GM21717 (cell line): ENCODE data around the gene FAAP24.
"Not testable (repeated sequence)": the region's sequence is repeated elsewhere in the genome, so short reads cannot be mapped to it uniquely, and the experiment has no call there.

Experiments used
- ATAC-seq: cut with Tn5 transposase; IDR thresholded peaks from one replicate; pipeline ENCODE4 v1.9.1; 2021; ENCODE audit warnings: mild to moderate bottlenecking, moderate library complexity; ENCODE audit not compliant: unreplicated experiment

Gene FAAP24

DNA sequence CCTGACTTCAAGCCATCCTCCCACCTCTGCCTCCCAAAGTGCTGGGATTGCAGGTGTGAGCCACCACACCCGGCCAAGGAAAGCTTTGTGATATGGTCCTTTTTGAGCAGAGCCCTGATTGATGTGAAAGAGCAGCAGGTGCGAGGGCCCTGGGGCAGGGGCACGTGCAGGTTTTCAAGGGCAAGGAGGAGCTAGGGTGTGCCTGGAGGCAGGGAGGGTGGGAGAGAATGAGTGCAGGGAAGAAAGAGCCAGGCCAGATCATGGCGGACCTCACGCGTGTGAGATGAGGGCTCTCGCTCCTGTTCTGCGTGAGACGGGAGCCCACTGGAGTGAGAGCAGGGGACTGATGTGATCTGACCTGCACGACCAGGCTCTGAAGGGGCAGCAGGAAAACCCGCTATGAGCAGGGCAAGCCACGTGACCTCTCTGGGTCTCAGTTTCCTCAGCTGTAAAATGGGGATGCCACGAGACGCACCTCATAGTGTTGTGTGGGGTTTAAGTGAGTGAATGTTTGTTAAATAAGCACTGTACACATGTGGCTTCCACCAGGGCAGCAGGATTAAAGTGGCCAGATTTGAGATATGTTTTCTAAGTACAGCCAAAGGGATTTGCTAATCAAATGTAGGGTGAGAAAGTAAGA, 25.8 kb downstream of the FAAP24 start:
- no peak for ATAC-seq

DNA sequence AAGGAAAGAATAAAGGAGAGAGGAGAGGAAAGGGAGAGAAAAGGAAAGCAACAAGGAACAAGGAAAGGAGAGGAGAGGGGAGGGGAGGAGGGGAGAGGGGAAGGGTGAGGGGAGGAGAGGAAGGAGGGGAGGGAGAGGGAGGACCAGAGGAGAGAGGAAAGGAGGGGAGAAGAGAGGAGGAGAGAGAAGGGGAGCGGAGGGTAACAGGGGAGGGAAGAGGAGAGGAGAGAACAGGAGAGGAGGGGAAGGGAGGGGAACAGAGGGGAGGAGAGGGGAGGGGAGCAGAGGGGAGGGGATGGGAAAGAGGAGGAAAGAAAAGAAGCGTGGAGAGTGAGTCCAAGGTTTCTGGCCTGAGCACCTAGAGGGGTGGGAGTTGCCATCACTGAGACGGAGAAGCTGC, 26.7 kb downstream of the FAAP24 start:
- no peak for ATAC-seq

GRCh38 chr19:33000510-33000909, 28.5 kb downstream of the FAAP24 start:
- ATAC-seq, result no peak

DNA sequence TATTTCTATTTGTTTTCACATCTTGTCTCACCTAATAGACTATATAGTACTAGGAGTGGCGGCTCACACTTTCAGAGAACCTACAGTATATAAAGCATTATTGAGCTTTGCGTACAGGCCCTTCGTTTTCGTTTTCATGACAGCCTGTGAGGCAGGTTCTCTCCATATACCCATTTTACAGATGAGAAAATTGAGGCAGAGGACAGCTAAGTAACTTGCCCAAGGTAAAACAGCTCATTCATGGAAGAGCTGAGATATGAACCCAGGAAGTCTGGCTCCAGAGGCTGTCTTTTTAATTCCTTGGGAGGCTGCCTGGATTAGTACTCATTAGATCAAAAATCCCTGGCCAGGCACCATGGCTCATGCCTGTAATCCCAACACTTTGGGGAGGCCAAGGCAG, 28.9 kb downstream of the FAAP24 start:
- ATAC-seq, result no peak

- ATAC-seq, result not testable (repeated sequence)
These were observed 30.3 kb downstream of the FAAP24 start for GRCh38 chr19:33002126-33002865.

- not testable (repeated sequence) for ATAC-seq
These were observed 31.5 kb downstream of the FAAP24 start for GRCh38 chr19:33003424-33004024.

- ATAC-seq, result no peak
These were observed 33.4 kb downstream of the FAAP24 start for GRCh38 chr19:33005440-33005839.

GRCh38 chr19:33008738-33009137, 36.7 kb downstream of the FAAP24 start:
- no peak for ATAC-seq

- ATAC-seq, result not testable (repeated sequence)
These were observed 38.8 kb downstream of the FAAP24 start for GRCh38 chr19:33010891-33011290.

DNA sequence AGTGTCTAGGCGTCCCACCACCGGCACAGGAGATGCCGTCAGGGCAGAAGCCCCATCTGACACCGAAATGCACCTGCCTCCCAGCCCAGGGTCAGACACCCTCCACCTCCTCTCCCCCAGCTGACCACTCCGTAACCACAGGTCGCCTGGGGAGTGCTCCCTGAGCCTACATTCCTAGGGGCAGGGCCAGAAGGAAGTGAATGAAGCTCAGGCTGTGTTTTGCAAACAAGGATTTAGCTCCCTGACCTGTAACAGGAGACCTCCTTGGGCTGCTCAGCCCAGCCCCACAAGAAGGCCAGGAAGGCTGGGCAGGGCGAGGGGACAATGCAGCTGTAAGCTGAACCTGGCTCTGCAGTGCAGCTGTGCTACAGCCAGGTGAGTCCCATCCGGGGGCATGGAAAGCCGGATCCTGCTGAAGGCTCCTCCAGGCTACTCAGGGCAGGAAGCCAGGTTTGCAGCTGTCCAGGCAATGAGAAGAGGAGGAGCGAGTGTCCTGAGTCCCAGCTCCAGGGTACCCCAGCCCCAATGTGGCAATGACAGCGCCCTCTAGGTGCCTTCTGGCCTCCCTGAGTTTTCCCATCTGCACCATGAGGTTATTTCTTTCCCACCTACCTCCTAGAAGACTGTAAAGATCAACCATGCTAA, 50.6 kb downstream of the FAAP24 start:
- no peak for ATAC-seq

DNA sequence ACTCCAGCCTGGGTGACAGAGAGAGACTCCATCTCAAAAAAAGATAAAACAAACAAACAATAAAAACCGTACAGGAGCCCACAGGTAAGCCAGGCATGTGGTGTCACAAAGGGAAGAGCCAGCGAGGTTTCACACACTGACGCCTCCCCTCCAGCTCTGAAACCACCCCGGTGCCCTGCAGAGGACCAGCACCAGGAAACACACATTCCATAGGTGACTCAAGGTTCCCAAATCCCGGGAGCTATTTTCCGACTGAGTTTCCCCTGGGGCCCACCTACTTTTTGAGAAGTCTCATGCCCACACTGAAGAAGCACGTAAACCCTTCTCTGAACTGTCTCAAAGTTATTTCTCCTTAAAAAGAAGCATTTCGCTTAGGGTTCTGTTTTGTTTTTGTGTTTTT, 52.4 kb downstream of the FAAP24 start:
- no peak for ATAC-seq

DNA sequence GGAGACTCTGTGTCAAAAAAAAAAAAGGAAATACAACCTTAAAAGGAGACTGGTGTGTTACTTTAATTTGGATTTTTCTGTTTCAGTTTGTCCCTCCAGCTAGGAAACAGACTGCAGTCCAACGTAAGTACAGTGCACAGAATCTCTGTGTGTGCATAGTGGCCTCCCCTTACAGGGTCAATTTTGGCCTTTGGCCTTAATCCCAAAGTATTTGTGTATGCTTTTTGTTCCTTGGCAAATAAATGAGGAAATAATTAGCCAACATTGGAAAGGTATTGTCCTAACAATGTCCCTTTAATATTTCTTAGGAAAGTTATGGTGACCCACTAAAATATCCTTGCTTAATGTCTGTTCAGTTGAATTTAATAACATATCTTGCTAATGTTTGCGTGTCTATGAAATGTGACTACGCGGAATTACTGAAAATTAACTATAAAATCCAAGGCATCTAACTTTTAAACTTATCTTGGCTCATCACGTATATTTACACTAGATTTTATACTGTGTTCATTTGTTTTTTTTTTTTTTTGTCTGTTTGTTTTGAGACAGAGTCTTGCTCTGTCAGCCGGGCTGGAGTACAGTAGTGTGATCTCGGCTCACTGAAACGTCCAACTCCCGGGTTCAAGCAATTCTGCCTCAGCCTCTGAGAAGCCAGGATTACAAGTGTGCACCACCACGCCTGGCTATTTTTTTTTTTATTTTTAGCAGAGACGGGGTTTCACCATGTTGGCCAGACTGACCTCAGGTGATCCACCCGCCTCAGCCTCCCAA, 53.6 kb downstream of the FAAP24 start:
- ATAC-seq, result not testable (repeated sequence)

DNA sequence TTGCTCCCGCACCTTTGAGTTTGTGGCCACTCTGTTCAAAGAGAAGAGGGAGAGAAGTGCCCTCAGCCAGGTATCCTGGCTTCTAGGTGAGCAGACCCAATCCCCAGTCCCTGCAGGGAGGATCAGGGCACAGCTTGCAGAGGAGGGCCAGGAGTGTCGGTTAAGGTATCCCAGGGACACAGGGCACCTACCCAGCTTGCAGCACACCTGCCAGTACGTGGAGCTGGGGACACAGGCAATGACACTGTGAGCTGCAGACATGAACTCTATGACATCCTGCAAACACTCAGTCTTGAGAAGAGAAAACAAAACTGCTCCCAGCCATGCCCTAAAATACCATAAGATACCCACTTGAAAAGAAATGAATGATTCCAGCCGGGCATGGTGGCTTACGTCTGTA, 54.6 kb downstream of the FAAP24 start:
- not testable (repeated sequence) for ATAC-seq
